K562 (cell line): ENCODE data around the gene SMYD2.

Experiments
- PTTG1 ChIP-seq: fragments of 450-650 bp; IDR thresholded peaks from 2 replicates; pipeline ENCODE4 v1.6.1; 2016; ENCODE audit warnings: low read depth, mild to moderate bottlenecking, missing genetic modification characterization, missing compliant biosample characterization
- TF ChIP-seq, protein P1 (sequence below), 2 experiments: fragments of 450-650 bp in 1 of 2; sonication (generic) in 1 of 2; formaldehyde crosslinking; conservative IDR thresholded peaks; 2 replicates each; pipeline versions ENCODE4 v1.4.0 to v1.8.1; 2020 to 2022; ENCODE audit warnings: mild to moderate bottlenecking in 1 of 2, missing genetic modification reagents in 1 of 2

DNA sequence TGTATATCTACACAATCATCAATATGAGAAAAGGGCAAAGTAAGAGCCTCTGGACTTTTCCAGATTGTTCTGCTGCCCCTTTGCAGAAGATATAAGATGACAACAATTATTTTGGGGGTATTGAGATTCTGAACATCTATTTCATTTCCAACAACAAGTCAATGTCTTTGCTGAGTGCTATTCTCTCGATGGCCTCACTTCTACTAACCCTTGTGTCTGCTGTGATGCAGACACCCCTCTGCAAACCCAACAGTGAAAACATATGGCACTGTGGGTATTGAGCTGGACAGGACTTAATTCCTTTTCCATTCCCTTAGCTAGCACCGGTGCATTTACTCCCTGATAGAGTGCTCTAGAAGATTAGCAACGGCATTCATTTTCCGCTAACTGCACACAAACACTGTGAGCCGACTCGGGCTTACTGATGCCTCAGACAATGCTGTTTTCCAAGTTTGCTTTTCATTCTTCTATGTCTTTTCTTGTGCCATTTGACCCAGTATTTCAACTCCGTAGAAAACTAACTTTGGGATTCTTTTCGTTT lies 33.4 kb upstream of the SMYD2 start:
- TF ChIP-seq PTTG1 (tag), result no peak
- TF ChIP-seq, protein P1, sequence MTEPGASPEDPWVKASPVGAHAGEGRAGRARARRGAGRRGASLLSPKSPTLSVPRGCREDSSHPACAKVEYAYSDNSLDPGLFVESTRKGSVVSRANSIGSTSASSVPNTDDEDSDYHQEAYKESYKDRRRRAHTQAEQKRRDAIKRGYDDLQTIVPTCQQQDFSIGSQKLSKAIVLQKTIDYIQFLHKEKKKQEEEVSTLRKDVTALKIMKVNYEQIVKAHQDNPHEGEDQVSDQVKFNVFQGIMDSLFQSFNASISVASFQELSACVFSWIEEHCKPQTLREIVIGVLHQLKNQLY (CRISPR knock-in tag; conservative IDR thresholded peaks at IDR 0.05), result no peak
